Natural killer cell (primary cell): ENCODE measurements around the gene RAB8B. TPM values are rescaled to one million over a fixed set of nuclear protein-coding genes. Genes with fewer than 3 reads are reported as not detected.

Experiments
- ATAC-seq, 3 donors: fragments of 150-1000 bp in 2 of 3; fragments of 200-7000 bp in 1 of 3; cut with Tn5 transposase; 1 replicate in 1 of 3; 2 replicates in 2 of 3; pipeline ENCODE4 v1.10.0; 2021; ENCODE audit warnings: mild to moderate bottlenecking in 2 of 3, moderate library complexity in 2 of 3
- DNase-seq, 2 donors: peaks; one replicate each; pipeline versions ENCODE4 v3.0.0 to v3.0.0-alpha.2; 2013 to 2021; ENCODE audit warnings: mixed read lengths in 1 of 2
- H3K27ac ChIP-seq: one replicate; pipeline ENCODE4 v1.5.1; 2013; ENCODE audit warnings: mild to moderate bottlenecking, low read length
- H3K27me3 ChIP-seq: one replicate; pipeline ENCODE4 v1.6.1; 2013; ENCODE audit warnings: low read length; ENCODE audit not compliant: control insufficient read depth, insufficient read depth
- H3K36me3 ChIP-seq: one replicate; pipeline ENCODE4 v1.6.1; 2013; ENCODE audit warnings: low read length; ENCODE audit not compliant: control insufficient read depth, insufficient read depth
- H3K4me1 ChIP-seq: one replicate; pipeline ENCODE4 v1.6.1; 2013; ENCODE audit warnings: low read length; ENCODE audit not compliant: control insufficient read depth, insufficient read depth
- H3K4me3 ChIP-seq: one replicate; pipeline ENCODE4 v1.5.1; 2013; ENCODE audit warnings: low read length
- H3K9me3 ChIP-seq: one replicate; pipeline ENCODE4 v1.6.1; 2013; ENCODE audit warnings: low read length; ENCODE audit not compliant: control insufficient read depth, insufficient read depth
- H3K27ac Mint-ChIP-seq, 2 donors: one replicate each; pipeline ENCODE4 v1.8.0; 2022; ENCODE audit warnings: mild to moderate bottlenecking in 2 of 2, mixed read lengths in 2 of 2, moderate library complexity in 1 of 2
- H3K27me3 Mint-ChIP-seq, 2 donors: one replicate each; pipeline ENCODE4 v1.8.0; 2022; ENCODE audit warnings: low read depth in 2 of 2, mixed read lengths in 2 of 2
- H3K36me3 Mint-ChIP-seq: one replicate; pipeline ENCODE4 v1.8.0; 2022; ENCODE audit warnings: mixed read lengths
- H3K4me1 Mint-ChIP-seq, 2 donors: one replicate each; pipeline ENCODE4 v1.8.0; 2022; ENCODE audit warnings: mixed read lengths in 2 of 2
- H3K4me3 Mint-ChIP-seq: one replicate; pipeline ENCODE4 v1.8.0; 2022; ENCODE audit warnings: mild to moderate bottlenecking, moderate library complexity, mixed read lengths
- H3K9me3 Mint-ChIP-seq, 2 donors: one replicate each; pipeline ENCODE4 v1.8.0; 2022; ENCODE audit warnings: mixed read lengths in 2 of 2
- WGBS: methylation state at CpG from one replicate; pipeline ENCODE4 v1.1.7; 2013; ENCODE audit warnings: missing lambda C conversion rate; ENCODE audit not compliant: insufficient coverage; 5-methylcytosine and 5-hydroxymethylcytosine counted together
- intact Hi-C: fragments of 100-400 bp; cut with micrococcal nuclease; formaldehyde crosslinking; loops from one replicate; pipeline ENCODE4 v1.14.2; 2022
- total RNA-seq, 4 donors: library from RNA; stranded (reverse); fragments of 120-200 nt in 1 of 4; gene quantifications; one replicate each; pipeline versions ENCODE4 v1.2.3 to v1.2.4, GENCODE V29; 2013 to 2022
- TF ChIP-seq, protein P1 (sequence below): fragments of 200-600 bp; IDR thresholded peaks from one replicate; pipeline ENCODE4 v1.8.0; 2022; ENCODE audit warnings: antibody characterized with exemption

The RAB8B gene
- total RNA-seq, 3 donors from 2014 or later (not counting 1 experiment from before 2014, with no cell fraction given): 128 to 155 (median 137) TPM

DNA sequence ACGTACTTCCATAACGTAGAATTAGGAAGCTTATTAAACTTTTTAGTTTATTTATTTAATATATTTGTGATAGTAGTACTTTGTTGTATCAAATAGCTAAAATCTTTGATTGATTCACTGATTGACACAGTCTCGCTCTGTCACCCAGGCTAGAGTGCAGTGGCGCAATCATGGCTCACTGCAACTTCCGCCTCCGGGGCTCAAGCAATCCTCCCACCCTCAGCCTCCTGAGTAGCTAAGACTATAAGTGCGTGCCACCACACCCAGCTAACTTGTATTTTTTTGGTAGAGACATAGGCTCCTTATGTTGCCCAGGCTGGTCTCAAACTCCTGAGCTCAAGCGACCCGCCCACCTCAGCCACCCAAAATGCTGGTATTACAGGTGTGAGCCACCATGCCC, 93.7 kb downstream of the RAB8B start:
- Mint-ChIP-seq H3K27ac (no peak overlapping the region), H3K27me3 (no peaks in the 10 kb centered on the region), H3K36me3 (no peaks in the 10 kb centered on the region), H3K4me3 (no peak overlapping the region), H3K9me3 (no peaks in the 10 kb centered on the region), H3K4me1 (peaks cover 8 to 16% of the 10 kb centered on the region in 2 donors)
- DNase-seq: no peak
- no peak for ATAC-seq
- H3K4me3 ChIP-seq: no peak overlapping the region
- H3K36me3 ChIP-seq: peaks cover 2% of the 10 kb centered on the region
- no peaks in the 10 kb centered on the region for H3K27me3 ChIP-seq
- peaks cover 6% of the 10 kb centered on the region for H3K4me1 ChIP-seq
- H3K27ac ChIP-seq: no peak overlapping the region
- 90% methylated on average over 7 of the region's 9 CpGs for WGBS
- TF ChIP-seq, protein P1, sequence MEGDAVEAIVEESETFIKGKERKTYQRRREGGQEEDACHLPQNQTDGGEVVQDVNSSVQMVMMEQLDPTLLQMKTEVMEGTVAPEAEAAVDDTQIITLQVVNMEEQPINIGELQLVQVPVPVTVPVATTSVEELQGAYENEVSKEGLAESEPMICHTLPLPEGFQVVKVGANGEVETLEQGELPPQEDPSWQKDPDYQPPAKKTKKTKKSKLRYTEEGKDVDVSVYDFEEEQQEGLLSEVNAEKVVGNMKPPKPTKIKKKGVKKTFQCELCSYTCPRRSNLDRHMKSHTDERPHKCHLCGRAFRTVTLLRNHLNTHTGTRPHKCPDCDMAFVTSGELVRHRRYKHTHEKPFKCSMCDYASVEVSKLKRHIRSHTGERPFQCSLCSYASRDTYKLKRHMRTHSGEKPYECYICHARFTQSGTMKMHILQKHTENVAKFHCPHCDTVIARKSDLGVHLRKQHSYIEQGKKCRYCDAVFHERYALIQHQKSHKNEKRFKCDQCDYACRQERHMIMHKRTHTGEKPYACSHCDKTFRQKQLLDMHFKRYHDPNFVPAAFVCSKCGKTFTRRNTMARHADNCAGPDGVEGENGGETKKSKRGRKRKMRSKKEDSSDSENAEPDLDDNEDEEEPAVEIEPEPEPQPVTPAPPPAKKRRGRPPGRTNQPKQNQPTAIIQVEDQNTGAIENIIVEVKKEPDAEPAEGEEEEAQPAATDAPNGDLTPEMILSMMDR: no peak
- no peaks in the 10 kb centered on the region for H3K9me3 ChIP-seq
- intact Hi-C loops: loop anchor here (10.0 kb wide), 1 partner anchor 238 kb away; the partner anchor contains the start of gene TPM1

DNA sequence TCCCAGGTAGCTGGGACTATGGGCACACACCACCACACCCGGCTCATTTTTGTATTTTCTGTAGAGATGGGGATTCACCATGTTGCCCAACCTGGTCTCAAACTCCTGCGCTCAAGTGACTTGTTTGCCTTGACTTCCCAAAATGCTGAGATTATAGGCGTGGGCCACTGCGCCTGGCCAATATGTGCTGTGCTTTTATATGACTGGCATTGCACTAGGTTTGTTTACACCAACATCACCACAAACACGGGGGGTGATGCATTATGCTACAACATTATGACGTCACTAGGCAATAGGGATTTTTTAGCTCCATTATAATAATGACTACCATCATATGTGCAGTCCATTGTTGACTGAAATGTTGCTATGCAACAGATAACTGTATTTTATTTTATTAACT, 94.9 kb downstream of the RAB8B start:
- no peak overlapping the region for H3K4me3 ChIP-seq
- no peak overlapping the region for H3K27ac Mint-ChIP-seq
- H3K4me1 ChIP-seq: peaks cover 3% of the 10 kb centered on the region
- TF ChIP-seq, protein P1: no peak
- H3K36me3 ChIP-seq: peaks cover 2% of the 10 kb centered on the region
- intact Hi-C loops: loop anchor here (10.0 kb wide), 1 partner anchor 240 kb away; the partner anchor contains the start of gene TPM1
- no peak overlapping the region for H3K4me3 Mint-ChIP-seq
- H3K27me3 ChIP-seq: no peaks in the 10 kb centered on the region
- no peak for DNase-seq
- H3K36me3 Mint-ChIP-seq: peaks cover 5% of the 10 kb centered on the region
- ATAC-seq: no peak
- H3K9me3 Mint-ChIP-seq: no peaks in the 10 kb centered on the region
- peaks cover 10 to 18% of the 10 kb centered on the region in 2 donors for H3K4me1 Mint-ChIP-seq
- 95% methylated on average over 4 of the region's 6 CpGs for WGBS
- H3K27me3 Mint-ChIP-seq: no peaks in the 10 kb centered on the region
- H3K9me3 ChIP-seq: no peaks in the 10 kb centered on the region
- H3K27ac ChIP-seq: no peak overlapping the region

DNA sequence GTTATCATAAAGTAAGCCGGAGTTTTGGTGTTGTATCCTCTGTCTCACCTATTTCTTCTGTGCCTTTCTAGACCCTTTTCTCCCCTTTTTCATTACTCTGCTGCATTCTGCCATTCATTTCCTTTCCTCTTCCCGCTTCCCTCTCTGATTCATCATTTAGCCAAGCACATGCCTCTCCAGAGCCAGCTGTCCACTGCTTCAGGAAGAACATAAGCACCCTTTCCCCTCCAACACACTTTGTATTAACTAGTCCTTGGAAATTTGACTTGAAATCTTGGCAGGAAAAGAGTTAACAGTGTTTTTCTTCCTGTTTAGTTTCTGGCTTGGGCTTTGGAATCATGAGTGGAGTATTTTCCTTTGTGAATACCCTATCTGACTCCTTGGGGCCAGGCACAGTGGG, 97.7 kb downstream of the RAB8B start:
- DNase-seq: no peak
- no peak for ATAC-seq
- 94% methylated on average over 2 of the region's 2 CpGs for WGBS
- H3K27me3 Mint-ChIP-seq: no peaks in the 10 kb centered on the region
- Histone ChIP-seq H3K4me1 (peaks cover 3% of the 10 kb centered on the region), H3K36me3 (peaks cover 2% of the 10 kb centered on the region), H3K9me3 (no peaks in the 10 kb centered on the region), H3K27me3 (no peaks in the 10 kb centered on the region), H3K27ac (no peak overlapping the region), H3K4me3 (no peak overlapping the region)
- TF ChIP-seq, protein P1: no peak
- no peak overlapping the region for H3K4me3 Mint-ChIP-seq
- H3K36me3 Mint-ChIP-seq: peaks cover 5% of the 10 kb centered on the region
- intact Hi-C loops: loop anchor here (10.0 kb wide), 1 partner anchor 242 kb away; the partner anchor contains the start of gene TPM1
- no peak overlapping the region for H3K27ac Mint-ChIP-seq
- peaks cover 10 to 14% of the 10 kb centered on the region in 2 donors for H3K4me1 Mint-ChIP-seq
- H3K9me3 Mint-ChIP-seq: no peaks in the 10 kb centered on the region

DNA sequence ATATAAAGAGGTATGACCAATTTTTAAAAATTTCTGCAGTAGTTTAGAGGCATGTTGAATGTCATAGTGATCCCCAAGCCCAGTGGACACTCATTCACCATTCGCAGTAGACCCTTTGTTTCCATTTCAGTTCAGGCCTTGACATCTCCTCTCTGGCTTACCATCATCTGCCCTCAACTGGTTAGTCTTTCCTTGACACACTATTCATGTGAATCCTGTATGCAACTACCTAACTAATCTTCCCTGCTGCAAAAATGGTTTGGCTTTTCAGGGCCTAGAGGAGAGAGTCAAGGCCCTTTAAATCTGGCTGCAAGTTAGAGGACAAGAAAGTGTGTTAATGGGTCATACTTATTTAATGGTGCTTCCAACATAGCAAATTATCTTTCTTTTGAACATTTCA, 98.9 kb downstream of the RAB8B start:
- 90% methylated on average over 1 of the region's 1 CpG for whole genome bisulfite sequencing
- no peaks in the 10 kb centered on the region for H3K9me3 Mint-ChIP-seq
- TF ChIP-seq, protein P1: no peak
- H3K36me3 Mint-ChIP-seq: peaks cover 5% of the 10 kb centered on the region
- H3K27ac ChIP-seq: no peak overlapping the region
- H3K4me3 Mint-ChIP-seq: no peak overlapping the region
- ATAC-seq (no peak), DNase-seq (no peak)
- no peaks in the 10 kb centered on the region for H3K27me3 Mint-ChIP-seq
- intact Hi-C loops: loop anchor here (1.0 to 10.0 kb wide), 2 partner anchors 115 to 244 kb away; partner anchors contain the start of gene TPM1
- no peaks in the 10 kb centered on the region for H3K27me3 ChIP-seq
- peaks cover 10 to 13% of the 10 kb centered on the region in 2 donors for H3K4me1 Mint-ChIP-seq
- H3K27ac Mint-ChIP-seq: peak overlapping the region in 1 of 2 donors; percentile 54
- no peaks in the 10 kb centered on the region for H3K9me3 ChIP-seq
- H3K4me3 ChIP-seq: no peak overlapping the region
- H3K4me1 ChIP-seq: peaks cover under 1% of the 10 kb centered on the region
- H3K36me3 ChIP-seq: peaks cover 2% of the 10 kb centered on the region
